ENCODE measurements around the gene LRRC57.
A peak's percentile ranks its signal among the peaks of the same experiment; 100 is the strongest.
"Not testable (repeated sequence)": the region's sequence is repeated elsewhere in the genome, so short reads cannot be mapped to it uniquely, and the experiment has no call there.

LRRC57 gene

DNA sequence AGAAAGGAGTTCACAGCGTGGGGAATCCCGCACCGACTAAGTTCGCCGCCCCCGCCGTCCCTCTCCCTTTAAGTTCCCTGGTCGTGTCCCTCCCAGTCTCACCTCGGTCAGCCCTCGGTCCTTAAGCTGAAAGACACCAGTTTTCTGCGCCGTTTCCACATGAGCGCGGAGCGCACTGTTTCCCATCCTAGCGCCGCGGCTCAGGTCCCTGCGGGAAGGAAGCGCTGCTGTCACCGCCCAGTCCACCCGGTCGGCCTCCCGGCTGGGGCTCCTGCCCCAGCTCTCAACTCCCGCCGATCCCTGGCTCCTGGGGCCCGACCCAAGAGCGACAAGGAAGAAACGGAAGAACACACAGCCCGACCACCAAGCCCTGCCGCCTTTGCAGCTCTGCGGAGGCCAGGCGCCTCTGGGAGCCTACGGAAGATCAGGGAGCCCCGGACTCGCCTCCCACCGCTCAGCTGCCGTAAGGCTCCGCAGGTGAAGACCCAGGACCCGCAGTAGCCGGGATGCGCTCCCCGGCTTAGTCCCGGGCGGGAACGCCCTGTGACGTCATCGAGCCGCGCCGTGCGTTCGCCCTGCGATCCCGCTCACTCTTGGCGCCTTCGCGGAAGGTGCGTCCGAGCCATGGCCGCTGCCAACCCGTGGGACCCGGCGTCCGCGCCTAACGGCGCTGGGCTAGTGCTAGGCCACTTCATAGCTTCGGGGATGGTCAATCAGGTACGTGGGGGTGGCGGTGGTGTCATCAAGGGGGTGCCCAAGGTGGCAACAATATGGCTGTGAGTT, at the start of gene LRRC57, which contains the start of gene HAUS2:
Gene LRRC57, minus strand, starts transcription at position 545 of the 783 bp plus-strand sequence. Its CDS starts 359 bp downstream, at position 186.
Gene HAUS2, plus strand, starts transcription at position 590 of the 783 bp plus-strand sequence. Its CDS starts 35 bp downstream, at position 625.
- peak; percentile 81 for DNase-seq (ENCODE audit: low spot score)

DNA sequence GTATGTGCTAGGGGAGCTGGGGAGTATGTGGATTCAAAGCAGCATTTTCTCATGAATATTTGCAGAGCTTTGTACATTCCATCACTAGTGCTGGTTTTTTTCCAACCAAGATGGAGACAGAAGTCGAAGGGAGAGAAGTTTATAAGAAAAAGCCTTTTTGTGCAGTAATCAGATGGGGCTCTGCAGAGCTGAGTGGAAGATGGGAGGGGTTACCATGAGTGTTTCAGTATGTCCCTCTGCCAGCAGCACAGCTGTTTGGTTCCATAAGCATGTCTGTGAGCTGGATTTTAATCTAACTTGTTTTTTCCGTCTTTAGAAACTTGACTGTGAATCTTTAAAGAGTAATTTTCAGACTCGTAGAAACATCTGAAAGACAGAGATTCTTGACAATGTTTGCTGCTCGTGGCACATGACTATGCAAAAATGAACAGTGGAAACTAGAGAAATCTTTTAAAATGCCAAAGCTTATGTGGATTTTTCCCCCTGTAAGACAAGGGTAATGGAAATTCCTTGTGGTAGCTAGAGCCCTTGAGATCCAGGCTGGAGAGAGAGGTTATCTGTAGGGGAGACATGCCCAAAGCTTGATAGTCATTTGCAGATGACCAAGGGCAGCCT, 47.1 kb upstream of the LRRC57 start:
- no peak for DNase-seq (ENCODE audit: low spot score)

DNA sequence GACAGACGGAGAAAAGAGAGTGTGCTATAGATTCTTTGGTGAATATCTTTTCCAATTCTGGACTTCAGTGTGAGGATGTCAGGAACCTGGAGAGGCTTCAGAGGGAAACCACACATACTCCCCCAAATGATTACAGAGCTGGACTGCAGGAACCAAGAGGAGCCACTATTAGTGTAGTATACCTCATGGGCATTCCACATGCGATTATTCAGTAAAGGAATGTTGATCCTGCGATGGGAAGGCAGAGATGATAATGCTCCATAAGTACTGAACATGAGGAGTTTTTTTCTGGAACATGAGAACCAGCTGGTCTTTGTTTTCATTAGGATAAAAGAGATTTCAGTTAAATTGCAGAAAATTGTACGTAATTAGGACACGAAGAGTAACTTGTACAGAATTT, 45.5 kb upstream of the LRRC57 start:
- no peak for DNase-seq (ENCODE audit: low spot score)

DNA sequence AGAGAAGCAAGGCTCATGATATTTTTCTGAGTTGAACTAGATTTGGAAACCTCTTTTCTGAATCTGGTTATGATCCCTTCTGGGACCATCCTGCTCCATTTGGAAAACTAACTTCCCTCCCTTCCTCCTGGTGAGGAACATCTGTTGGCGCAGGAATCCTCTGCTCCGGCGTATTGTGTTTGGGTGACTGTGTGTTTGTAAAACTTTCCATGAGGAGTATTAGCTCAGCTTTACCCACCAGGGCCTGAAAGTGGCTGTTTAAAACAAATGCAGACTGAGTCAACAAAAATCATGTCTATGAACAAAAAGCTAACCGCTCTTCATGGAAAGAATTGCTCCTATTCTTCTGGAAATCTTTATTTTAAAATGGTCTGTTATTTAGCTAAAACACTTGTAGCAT, 44.5 kb upstream of the LRRC57 start:
- no peak for DNase-seq (ENCODE audit: low spot score)

DNA sequence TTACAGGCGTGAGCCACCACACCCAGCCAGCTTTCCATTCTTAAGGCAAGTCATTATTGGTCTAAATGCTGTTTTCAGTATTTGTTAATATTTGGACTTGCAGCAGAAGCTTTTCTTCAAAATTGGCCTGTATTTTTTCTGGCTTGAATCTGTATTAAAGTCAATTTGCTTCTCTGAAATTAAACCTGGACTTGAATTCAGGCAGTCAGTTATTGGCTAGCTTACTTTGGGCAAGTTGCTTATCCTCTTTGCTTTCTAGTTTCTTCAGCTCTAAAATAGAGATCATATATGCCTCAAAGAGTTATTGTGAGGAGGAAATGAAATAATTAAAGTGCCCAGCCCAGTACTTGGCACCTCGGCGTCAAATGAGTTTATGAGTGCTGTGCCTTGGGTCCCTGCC, 44.1 kb upstream of the LRRC57 start:
- DNase-seq (ENCODE audit: low spot score) = no peak

DNA sequence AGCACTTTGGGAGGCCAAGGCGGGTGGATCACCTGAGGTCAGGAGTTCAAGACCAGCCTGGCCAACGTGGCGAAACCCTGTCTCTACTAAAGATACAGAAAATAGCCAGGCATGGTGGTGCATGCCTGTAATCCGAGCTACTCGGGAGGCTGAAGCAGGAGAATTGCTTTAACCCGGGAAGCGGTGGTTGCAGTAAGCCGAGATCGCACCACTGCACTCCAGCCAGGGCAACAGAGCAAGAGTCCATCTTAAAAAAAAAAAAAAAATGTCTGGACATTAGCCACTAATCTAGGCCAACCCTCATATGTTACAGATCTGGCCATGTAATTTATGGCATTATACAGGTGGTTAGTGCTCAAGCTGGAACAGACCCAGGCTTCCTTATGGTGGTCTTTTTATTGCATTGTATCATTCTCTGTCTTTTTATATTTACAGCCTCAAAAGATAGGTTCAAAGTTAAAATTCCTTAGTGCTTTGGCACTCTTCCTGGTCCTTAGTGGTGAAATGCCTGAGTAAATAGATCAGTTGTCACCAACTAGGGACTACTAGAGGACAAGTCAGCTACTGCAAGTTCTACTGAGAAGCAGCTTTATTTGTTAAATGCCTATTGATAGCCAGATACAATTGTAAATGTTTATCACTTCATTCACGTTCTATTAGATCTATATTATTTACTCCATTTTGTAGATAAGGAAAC, 42.8 kb upstream of the LRRC57 start:
- no peak for DNase-seq (ENCODE audit: low spot score)

DNA sequence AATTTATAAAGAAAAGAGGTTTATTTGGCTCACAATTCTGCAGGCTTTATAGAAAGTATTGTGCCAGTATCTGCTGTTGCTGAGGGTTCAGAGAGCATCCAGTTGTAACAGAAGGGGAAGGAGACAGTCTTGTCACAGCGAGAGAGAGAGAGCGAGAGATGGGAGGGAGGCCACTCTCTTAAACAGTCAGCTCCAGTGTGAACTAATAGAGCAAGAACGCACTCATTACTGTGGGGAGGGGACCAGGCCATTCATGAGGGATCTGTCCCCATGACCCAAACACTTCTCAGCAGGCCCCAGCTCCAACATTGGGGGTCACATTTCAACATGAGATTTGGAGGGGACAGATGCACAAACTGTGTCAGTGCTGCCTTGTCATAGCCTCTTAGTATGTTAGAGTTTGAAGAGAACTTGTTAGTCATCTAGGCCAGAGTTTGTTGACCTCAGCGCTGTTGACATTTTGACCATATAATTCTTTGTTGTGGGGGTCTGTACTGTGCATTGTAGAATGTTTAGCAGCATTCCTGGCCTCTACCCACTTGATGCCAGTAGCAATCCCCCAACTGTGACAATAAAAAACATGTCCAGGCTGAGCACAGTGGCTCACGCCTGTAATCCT, 42.1 kb upstream of the LRRC57 start:
- DNase-seq (ENCODE audit: low spot score) = no peak

DNA sequence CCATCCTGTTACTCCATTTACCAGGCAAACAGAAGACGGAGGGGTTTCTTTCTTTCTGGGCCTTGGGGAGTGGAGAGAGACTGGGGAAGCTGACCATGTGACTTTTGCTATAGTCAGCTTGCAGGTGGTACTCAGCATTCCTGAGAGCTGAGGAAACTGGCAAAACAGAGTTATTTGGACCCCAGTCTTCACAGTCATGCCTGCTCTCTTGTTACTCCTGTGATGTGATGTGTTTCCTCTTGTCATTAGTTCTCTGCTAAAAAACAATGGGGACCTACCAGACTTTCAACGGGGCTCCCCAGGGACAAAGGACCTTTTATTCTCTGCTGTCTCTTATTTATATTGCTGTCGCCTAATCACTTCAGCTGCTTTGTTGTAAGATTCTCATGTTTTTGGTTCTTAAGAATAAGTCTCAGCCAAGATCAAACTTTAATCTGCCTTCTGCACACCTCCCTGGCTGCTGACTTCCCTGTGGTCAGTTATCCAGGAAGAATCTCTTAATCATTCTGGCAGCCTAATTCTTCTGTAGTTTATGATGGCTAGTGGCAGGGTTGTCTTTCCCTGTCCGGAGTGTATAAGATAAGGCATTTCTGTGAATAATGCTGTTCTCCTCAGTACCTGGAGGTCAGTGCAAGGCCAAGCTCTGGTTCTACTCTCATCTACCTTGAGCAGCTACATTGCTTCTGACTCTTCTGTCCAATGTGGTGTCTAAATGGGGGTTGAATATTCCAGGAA, 35.6 kb upstream of the LRRC57 start:
- no peak for DNase-seq (ENCODE audit: low spot score)

DNA sequence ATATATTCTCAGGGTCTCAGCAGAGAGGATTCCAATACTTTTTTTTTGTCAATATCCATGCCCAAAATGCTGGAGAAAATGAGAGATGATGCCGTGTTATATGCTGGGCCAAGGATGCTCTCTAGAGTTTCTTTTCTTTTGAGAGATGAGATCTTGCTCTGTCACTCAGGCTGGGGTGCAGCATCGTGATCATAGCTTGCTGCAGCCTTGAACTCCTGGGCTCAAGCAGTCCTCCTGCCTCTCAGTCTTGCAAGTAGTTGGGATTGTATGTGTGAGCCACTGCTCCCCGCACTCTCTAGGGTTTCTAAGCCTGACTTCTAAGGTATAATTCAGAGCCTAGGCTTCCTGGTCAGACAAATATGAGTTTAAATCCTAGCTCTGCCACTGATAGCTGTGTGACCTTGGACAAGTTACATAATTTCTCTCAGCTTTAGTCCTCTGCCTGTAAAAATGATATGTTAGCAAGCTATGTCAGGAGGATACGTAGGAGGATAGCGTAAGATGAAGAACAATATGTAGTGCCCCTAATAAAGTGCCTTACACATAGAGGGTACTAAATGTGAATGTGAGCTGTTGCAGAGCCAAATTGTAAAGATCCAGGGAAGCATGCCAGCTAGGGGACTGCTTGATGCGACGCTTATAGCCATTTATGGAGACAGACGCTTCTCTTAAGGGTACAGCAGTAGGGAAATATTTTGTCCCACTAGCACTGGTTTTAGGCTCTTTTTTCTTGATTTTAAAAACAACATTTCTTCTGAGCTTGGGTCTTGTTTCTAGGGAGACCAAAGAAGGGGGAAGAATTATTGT, 34.2 kb upstream of the LRRC57 start:
- no peak for DNase-seq (ENCODE audit: low spot score)

DNA sequence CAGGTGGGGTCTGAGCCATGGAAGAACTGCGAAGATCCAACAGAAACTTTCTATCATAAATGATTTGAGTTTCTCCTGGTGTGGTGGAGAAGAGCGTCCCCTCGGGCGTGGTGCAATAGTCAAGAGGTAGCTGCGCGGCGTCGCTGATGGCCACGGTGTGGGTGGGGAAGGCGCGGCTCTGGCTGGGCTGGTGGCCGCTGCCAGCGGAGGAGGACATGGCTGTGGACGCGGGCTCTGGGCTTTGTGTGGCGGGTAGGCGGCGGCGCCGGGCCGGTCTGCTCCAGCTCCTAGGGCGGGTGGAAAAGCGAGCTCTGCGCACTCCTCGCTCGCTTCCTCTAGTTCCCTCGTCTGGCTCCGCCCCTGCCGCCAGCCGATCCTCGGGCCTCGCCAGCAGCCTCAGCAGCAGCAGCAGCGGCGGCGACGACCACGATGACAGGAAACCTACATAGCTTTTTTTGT, 32.7 kb upstream of the LRRC57 start:
- DNase-seq (ENCODE audit: low spot score) = peak; percentile 76

DNA sequence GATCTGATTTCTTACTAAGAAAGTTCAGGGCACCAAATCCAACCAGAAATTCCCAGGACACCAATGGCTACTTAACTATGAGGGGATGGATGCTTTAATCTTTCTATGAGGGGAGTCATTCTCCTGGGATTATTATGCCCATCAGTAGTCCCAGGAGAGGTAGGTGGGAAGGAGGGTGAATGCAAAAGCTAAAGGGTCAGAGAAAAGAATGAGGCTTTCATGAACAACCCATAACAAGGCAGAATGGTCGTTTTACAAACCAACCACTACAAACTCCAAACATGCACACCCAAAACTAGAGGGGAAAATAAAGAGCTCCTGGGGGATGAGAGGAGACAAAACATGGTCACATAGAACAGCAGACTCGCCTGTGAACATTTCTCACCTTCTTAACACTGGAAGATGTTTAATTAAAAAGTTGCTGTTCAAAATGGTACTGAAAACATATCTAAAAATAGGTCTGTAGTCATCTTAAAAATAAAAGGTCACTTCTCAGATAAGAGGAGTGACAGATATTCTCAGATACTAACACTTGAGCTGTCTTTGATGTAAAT, 30.5 kb upstream of the LRRC57 start:
- no peak for DNase-seq (ENCODE audit: low spot score)

DNA sequence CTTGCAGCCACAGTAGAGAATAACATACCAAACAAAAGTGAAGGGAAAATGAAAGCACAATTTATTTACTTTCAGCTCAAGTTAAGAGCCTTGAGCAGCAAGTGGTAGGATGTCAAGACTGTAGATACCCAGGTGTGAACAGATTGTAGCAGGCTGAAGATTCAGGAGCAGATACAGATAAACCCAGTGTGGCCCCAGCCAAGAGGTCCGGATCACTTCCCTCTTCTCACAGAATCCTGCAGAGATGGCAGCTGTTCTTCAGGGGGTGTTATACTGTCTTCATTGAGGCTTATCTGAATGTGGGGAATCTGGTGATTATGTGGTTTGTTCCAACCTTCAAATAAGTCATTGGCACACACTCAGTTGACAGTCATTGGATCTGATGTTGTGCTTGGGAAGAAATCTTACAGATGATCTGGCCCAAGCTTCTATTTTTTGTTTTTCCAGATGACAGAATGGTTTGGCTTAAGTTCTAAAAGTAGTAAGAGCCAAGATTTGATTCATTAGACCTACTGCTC, 29.0 kb upstream of the LRRC57 start:
- DNase-seq (ENCODE audit: low spot score) = no peak

DNA sequence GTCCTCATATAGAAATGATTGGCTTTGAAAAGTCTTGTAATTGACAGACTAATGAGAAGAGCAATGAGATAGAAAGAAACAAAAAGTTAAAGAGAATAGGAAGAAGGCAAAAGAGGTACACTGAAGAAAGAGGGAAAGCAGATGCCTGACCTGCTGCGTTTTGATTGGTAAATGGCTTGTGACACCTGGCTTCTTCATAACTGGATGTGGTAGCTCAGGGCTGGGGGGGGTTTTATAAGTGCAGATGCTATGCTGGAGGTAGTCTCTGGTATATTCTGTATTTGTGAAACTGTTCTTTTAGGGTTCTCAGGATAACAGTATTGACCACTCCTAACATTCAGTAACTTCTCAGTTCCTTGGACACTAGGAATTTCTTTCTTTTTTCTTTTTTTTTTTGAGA, 28.2 kb upstream of the LRRC57 start:
- no peak for DNase-seq (ENCODE audit: low spot score)

DNA sequence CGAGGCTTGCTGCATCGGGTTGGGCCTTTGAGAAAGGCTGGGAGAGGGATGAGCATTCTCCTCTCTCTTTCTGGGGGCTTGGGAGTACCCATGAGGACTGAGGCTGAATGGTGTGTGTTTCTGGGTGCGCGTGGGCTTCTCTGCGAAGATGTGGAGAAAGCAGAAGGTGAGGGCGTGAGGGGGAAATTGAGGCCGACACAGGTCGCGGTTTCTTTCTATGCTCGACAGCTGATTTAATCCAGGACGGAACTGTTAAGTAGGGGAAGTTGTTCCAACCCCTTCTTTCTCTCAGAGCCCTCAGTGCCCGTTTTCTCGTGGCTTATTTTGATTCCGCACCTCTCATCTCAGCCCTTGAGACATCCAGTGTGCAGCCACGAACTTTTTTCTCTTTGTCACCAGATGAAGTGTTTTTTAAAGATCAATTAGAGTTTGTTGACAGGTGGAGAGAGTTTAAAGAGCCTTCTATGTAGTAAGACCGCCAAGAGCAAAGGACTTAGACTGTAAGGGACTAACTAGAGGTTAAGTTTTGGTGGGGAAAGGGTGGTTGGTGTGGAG, 27.5 kb upstream of the LRRC57 start:
- no peak for DNase-seq (ENCODE audit: low spot score)

DNA sequence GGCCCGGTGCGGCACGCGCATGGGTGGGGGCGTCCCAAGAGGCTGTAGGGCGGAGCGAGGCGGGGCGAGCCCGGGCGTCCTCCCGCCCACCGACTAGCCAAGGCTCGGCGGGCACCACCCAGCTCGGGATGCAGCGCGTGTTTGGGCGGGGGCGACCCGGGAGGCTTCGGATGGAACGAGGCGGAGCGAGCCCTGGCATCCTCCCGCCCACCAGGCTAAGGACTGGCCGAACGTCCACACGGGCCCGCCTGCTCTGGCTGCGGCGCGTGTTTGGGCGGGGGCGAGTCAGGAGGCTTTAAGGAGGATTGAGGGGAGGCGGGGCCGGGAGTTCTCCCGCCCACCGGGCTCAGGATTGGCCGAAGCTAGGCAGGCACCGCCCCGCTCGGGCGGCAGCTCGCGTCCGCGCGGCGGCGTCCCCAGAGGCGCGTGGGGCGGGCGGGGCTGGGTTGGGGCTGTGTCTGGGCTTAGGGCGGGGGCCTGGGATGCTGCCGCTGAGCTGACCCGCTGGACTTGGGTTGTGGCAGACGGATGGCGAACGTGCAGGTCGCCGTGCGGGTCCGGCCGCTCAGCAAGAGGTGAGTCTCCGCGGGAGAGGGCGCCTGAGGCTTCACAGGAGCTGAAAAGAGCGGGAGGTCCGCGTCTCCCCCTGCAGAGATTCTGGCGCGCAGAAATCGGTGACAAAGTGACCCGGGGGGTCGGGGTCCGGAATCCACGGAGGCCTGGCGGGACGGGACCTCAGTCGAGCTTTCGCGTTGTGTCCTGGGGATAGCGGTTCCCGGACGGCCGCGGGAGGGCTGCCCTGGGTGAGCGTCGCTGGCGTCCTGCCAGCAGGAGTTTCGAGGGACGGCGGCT, 26.8 kb upstream of the LRRC57 start, which contains the start of gene STARD9:
Gene STARD9, plus strand, starts transcription at position 419 of the 852 bp plus-strand sequence. Its CDS starts 110 bp downstream, at position 529.
- peak; percentile 94 for DNase-seq (ENCODE audit: low spot score)

DNA sequence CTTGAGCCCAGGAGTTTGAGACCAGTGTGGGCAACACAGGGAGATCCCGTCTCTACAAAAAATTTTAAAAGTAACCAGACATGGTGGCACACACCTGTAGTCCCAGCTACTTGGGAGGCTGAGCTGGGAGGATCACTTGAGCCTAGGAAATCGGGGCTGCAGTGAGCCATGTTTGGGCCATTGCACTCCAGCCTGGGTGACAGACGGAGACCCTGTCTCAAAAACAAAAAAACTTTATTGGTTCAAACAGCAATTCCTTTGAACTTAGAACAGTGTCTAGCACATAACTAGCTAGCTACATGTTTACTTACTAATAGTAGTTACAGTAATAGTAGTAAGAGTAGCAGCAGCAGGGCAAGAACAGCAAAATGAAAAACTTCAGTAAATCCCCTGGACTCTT, 10.1 kb upstream of the LRRC57 start:
- no peak for DNase-seq (ENCODE audit: low spot score)

DNA sequence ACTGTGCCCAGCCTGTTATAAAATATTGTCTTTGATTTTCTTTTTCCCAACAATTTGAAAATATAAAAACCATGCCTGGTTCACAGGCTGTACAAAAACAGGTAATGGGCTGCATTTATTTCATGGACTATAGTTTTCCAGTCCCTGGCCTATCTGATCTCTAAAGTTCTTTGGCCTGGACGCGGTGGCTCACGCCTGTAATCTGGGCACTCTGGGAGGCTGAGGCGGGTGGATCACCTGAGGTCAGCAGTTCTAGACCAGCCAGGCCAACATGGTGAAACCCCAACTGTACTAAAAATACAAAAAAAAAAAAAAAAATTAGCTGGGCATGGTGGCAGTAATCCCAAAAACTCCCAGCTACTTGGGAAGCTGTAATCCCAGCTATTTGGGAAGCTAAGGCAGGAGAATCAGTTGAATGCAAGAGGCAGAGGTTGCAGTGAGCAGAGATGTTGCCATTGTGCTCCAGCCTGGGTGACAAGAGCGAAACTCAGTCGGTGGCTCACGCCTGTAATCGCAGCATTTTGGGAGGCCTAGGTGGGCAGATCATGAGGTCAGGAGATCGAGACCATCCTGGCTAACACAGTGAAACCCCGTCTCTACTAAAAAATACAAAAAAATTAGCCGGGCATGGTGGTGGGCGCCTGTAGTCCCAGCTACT, 8.1 kb upstream of the LRRC57 start:
- not testable (repeated sequence) for DNase-seq (ENCODE audit: low spot score)

DNA sequence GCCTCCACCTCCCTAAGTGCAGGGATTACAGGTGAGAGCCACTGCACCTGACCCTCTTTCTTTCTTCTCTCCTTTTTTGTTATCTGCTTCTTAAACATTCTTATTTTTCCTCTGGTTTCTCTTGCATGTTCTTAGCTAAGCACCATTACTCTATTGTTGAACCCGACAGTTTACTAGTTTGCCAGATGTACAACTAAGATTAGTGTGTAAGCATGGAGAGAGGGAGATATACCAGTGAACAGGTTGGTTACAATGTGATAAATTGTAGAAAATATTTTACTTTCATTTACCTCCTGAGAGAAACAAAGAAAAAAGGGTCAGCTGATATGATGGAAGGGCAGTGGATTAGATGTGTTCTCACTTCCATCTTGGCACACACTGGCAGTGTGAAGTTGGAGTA, 5.0 kb upstream of the LRRC57 start:
- no peak for DNase-seq (ENCODE audit: low spot score)

All from CD4-positive, alpha-beta T cell treated with Interleukin-6 at 100 ng/mL for 8 hours (primary cell).